Measurements from ENCODE around the gene STXBP5.

GRCh38 chr6:147260091-147260490, 55.9 kb downstream of the STXBP5 start:
- no peak for TF ChIP-seq POLR2AphosphoS5 (IDR thresholded peaks at IDR 0.05; ENCODE audit: borderline replicate concordance, low read depth, low read length)
- no peak for TF ChIP-seq EZH2 (IDR thresholded peaks at IDR 0.05)
- TF ChIP-seq FOXP2 (optimal IDR thresholded peaks at IDR 0.05; ENCODE audit: control extremely low read depth, extremely low read length, insufficient read depth), result no peak
